HepG2 (cell line): ENCODE measurements around the gene CCND2. TPM values are rescaled to one million over a fixed set of nuclear protein-coding genes. Genes with fewer than 3 reads are reported as not detected.

ENCODE experiments used
- ATAC-seq: fragments of 200-7000 bp; cut with Tn5 transposase; 3 replicates; pipeline ENCODE4 v1.9.1; 2020; ENCODE audit warnings: mild to moderate bottlenecking, moderate library complexity
- BruUV-seq: library from RNA; stranded (reverse); fragments of 400-500 nt; replicated peaks from 2 replicates; lab custom pipeline; 2021; lab: Mats Ljungman, UMichigan
- CTCF ChIA-PET: fragments of 300-600 bp; formaldehyde crosslinking; extraction: SDS; loops from one replicate; lab custom pipeline; 2021; ENCODE audit warnings: low total read pairs, inconsistent platforms, low intra/inter-chr PET ratio; lab: Yijun Ruan, JAX
- POLR2A ChIA-PET: fragments of 350-600 bp; sonication (Branson Sonifier 250); formaldehyde crosslinking; loops from one replicate; lab custom pipeline; 2020; ENCODE audit warnings: antibody characterized with exemption, inconsistent platforms; lab: Yijun Ruan, JAX
- DNase-seq: peaks from one replicate; pipeline ENCODE4 v3.0.0-alpha.2; 2015; ENCODE audit warnings: low spot score
- FAIRE-seq: peaks from 3 replicates; lab custom pipeline; 2011; peaks lifted over from hg19 to GRCh38; lab: Jason Lieb, UNC
- H2AFZ ChIP-seq: one replicate; pipeline ENCODE4 v1.6.1; 2011; ENCODE audit warnings: low read length, inconsistent platforms
- H3K27ac ChIP-seq: fragments of 300-600 bp; 3 replicates; pipeline ENCODE4 v1.8.0; 2011; ENCODE audit warnings: mixed run types, mild to moderate bottlenecking, mixed read lengths, low read length, inconsistent platforms; ENCODE audit not compliant: insufficient read depth; ENCODE audit errors: extremely low read length
- H3K27me3 ChIP-seq, 2 experiments: fragments of 200-600 bp in 1 of 2; 2 replicates in 1 of 2; 3 replicates in 1 of 2; pipeline versions ENCODE4 v1.6.0 to v1.8.0; 2011; ENCODE audit warnings: low read length in 2 of 2, mild to moderate bottlenecking in 2 of 2, moderate library complexity in 2 of 2, inconsistent platforms in 1 of 2; ENCODE audit not compliant: insufficient read depth in 2 of 2, control insufficient read depth in 1 of 2
- H3K36me3 ChIP-seq, 2 experiments: fragments of 200-600 bp in 1 of 2; replicated peaks in 1 of 2; 2 replicates in 1 of 2; 3 replicates in 1 of 2; pipeline versions ENCODE4 v1.5.1 to v1.8.0; 2011; ENCODE audit warnings: low read length in 2 of 2, inconsistent platforms in 1 of 2; ENCODE audit not compliant: insufficient read depth in 2 of 2, control insufficient read depth in 1 of 2
- H3K4me1 ChIP-seq: 2 replicates; pipeline ENCODE4 v1.5.1; 2012; ENCODE audit warnings: low read length, inconsistent platforms; ENCODE audit not compliant: insufficient read depth
- H3K4me2 ChIP-seq: 2 replicates; pipeline ENCODE4 v1.6.0; 2011; ENCODE audit warnings: low read depth, low read length, inconsistent platforms
- H3K4me3 ChIP-seq, 3 experiments: fragments of 200-600 bp in 1 of 3; sonication (generic), shearing (Covaris generic) in 1 of 3; replicated peaks in 1 of 3; 2 replicates each; pipeline ENCODE4 v1.5.1; 2011 to 2016; ENCODE audit warnings: low read length in 3 of 3, inconsistent platforms in 2 of 3, low read depth in 2 of 3, mild to moderate bottlenecking in 2 of 3, control low read depth in 1 of 3, mixed read lengths in 1 of 3; ENCODE audit not compliant: insufficient read depth in 1 of 3
- H3K79me2 ChIP-seq: one replicate; pipeline ENCODE4 v1.6.1; 2011; ENCODE audit warnings: low read length, inconsistent platforms; ENCODE audit not compliant: insufficient read depth
- H3K9ac ChIP-seq: 2 replicates; pipeline ENCODE4 v1.6.0; 2011; ENCODE audit warnings: mild to moderate bottlenecking, low read depth, low read length, inconsistent platforms; ENCODE audit not compliant: insufficient read depth
- H3K9me3 ChIP-seq: 2 replicates; pipeline ENCODE4 v1.5.1; 2012; ENCODE audit warnings: mild to moderate bottlenecking, low read length
- H4K20me1 ChIP-seq: 2 replicates; pipeline ENCODE4 v1.6.0; 2011; ENCODE audit warnings: inconsistent platforms, mild to moderate bottlenecking, low read length, moderate library complexity; ENCODE audit not compliant: insufficient read depth
- GPBP1L1 ChIP-seq: sonication (generic); formaldehyde crosslinking; IDR thresholded peaks from 2 replicates; pipeline ENCODE4 v1.5.0; 2020; ENCODE audit warnings: mild to moderate bottlenecking, missing genetic modification reagents
- NCOR1 ChIP-seq: fragments of 200-600 bp; sonication (generic); IDR thresholded peaks from 2 replicates; pipeline ENCODE4 v1.7.0; 2017; ENCODE audit warnings: antibody characterized with exemption, low read length, borderline replicate concordance
- POLR2A ChIP-seq, 2 experiments: IDR thresholded peaks; 2 replicates each; pipeline ENCODE4 v1.6.1; 2011; ENCODE audit warnings: low read depth in 2 of 2, low read length in 2 of 2, mild to moderate bottlenecking in 1 of 2, moderate library complexity in 1 of 2; ENCODE audit not compliant: insufficient read depth in 1 of 2
- POLR2G ChIP-seq: fragments of 200-400 bp; formaldehyde crosslinking; IDR thresholded peaks from 2 replicates; pipeline ENCODE4 v1.6.1; 2018; ENCODE audit warnings: mild to moderate bottlenecking, low read depth, low read length, moderate library complexity
- SKIL ChIP-seq: sonication (generic); formaldehyde crosslinking; IDR thresholded peaks from 2 replicates; pipeline ENCODE4 v1.8.0; 2022; ENCODE audit warnings: missing genetic modification reagents, mild to moderate bottlenecking, moderate library complexity, borderline replicate concordance
- ZBTB1 ChIP-seq: sonication (generic); formaldehyde crosslinking; IDR thresholded peaks from 2 replicates; pipeline ENCODE4 v1.4.0; 2020; ENCODE audit warnings: missing genetic modification reagents, borderline replicate concordance
- ZBTB2 ChIP-seq: sonication (generic); formaldehyde crosslinking; IDR thresholded peaks from 2 replicates; pipeline ENCODE4 v1.8.0; 2022; ENCODE audit warnings: low read depth, missing genetic modification reagents
- ZFP36 ChIP-seq: fragments of 150-350 bp; IDR thresholded peaks from 2 replicates; pipeline ENCODE4 v1.6.1; 2018; ENCODE audit warnings: borderline replicate concordance, low read length, low read depth; ENCODE audit not compliant: partially characterized antibody
- ZNF563 ChIP-seq: sonication (generic); formaldehyde crosslinking; IDR thresholded peaks from 2 replicates; pipeline ENCODE4 v1.8.0; 2022; ENCODE audit warnings: mild to moderate bottlenecking, moderate library complexity, missing genetic modification reagents
- ZNF567 ChIP-seq: sonication (generic); formaldehyde crosslinking; IDR thresholded peaks from 2 replicates; pipeline ENCODE4 v1.8.1; 2023; ENCODE audit warnings: mild to moderate bottlenecking, missing genetic modification reagents, borderline replicate concordance
- ZNF678 ChIP-seq: sonication (generic); formaldehyde crosslinking; IDR thresholded peaks from 2 replicates; pipeline ENCODE4 v1.4.0; 2020; ENCODE audit warnings: mild to moderate bottlenecking, missing genetic modification reagents
- ZNF720 ChIP-seq: sonication (generic); formaldehyde crosslinking; IDR thresholded peaks from 2 replicates; pipeline ENCODE4 v1.4.0; 2020; ENCODE audit warnings: missing genetic modification reagents
- WGBS: methylation state at CpG from one replicate; pipeline ENCODE4 v1.1.6; 2017; ENCODE audit warnings: low lambda C conversion rate; 5-methylcytosine and 5-hydroxymethylcytosine counted together
- in situ Hi-C: cut with HindIII; loops from 2 replicates; pipeline ENCODE4 v1.10.0; 2017; ENCODE audit warnings: low pct_unique_long_range_greater_than_20kb; ENCODE audit not compliant: extremely low pct_ligation_motif_present
- intact Hi-C: fragments of 100-400 bp; cut with micrococcal nuclease; formaldehyde crosslinking; loops from one replicate; pipeline ENCODE4 v1.10.0; 2022; ENCODE audit not compliant: unreplicated experiment
- polyA plus RNA-seq, 8 experiments: library from polyadenylated mRNA; depleted of rRNA in 3 of 8; stranded (reverse) in 7 of 8; unstranded in 1 of 8; fragments of >200 nt; fragmentation: Illumina TruSeq in 4 of 8; extraction: Trizol in 4 of 8; gene quantifications; 2 replicates each; pipeline versions ENCODE4 v1.2.1 to v1.2.3, GENCODE V29; 2011 to 2016; ENCODE audit warnings: low read depth in 4 of 8, missing spikeins in 1 of 8, mixed read lengths in 1 of 8; ENCODE audit not compliant: insufficient read depth in 1 of 8
- total RNA-seq, 5 experiments: library from RNA; depleted of rRNA; stranded (reverse); fragments of >200 nt; fragmentation: Illumina TruSeq; extraction: Trizol; gene quantifications; 2 replicates each; pipeline ENCODE4 v1.2.3, GENCODE V29; 2016; ENCODE audit warnings: low read depth in 1 of 5
- TF ChIP-seq, protein P1 (sequence below): sonication (generic); formaldehyde crosslinking; IDR thresholded peaks from 2 replicates; pipeline ENCODE4 v1.5.1; 2020; ENCODE audit warnings: mild to moderate bottlenecking, missing genetic modification reagents, borderline replicate concordance

Gene CCND2
- total and polyA plus RNA-seq, 2 of the 13 experiments (the other 11 are each of a cell fraction or from before 2014, with no cell fraction given), result 0.61 to 1.4 TPM

DNA sequence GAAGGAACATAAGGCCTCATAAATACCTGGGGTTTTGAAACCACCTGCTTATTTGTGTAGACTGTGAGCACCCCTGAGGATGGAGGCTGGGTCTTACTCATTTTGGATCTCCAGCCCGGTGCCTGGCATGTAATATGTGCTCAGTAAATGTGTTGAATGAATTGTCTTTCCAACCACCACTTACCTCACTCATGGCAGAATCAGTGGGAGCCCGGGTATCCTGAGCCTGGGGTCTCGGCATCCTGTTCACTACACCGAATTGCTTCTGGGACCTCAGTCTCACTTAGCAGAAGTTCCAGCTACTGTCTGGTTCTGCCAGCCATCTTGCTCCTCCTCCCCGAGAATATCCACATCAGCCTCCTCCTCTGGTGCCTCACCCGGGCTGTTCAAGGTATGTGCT is 43.0 kb upstream of the CCND2 start (continued):
- TF ChIP-seq ZNF720 (CRISPR knock-in tag) (no peak), POLR2G (no peak)

- 0% methylated on average over 2 of the region's 2 CpGs for WGBS
- no peaks in the 10 kb centered on the region for H3K79me2 ChIP-seq
- H3K9me3 ChIP-seq, result no peaks in the 10 kb centered on the region; the same call in 1 of the 2 replicates
- no peak overlapping the region for H3K4me2 ChIP-seq
- intact Hi-C loops (no loop called here), in situ Hi-C loops (no loop called here)
- H3K36me3 ChIP-seq, result no peaks in the 10 kb centered on the region
- no peak overlapping the region for H3K4me3 ChIP-seq
- no peak overlapping the region for H3K27ac ChIP-seq
- no peaks in the 10 kb centered on the region for H4K20me1 ChIP-seq
- no TSS peak for BruUV-seq
- CTCF ChIA-PET, result no interaction called here
- no peak for DNase-seq
- no peak overlapping the region for H3K9ac ChIP-seq
- H2AFZ ChIP-seq, result no peak overlapping the region
- no peak for FAIRE-seq
- ATAC-seq, result no peak
- H3K4me1 ChIP-seq, result no peaks in the 10 kb centered on the region
- POLR2A ChIA-PET, result no interaction called here
- peaks cover 1 to 5% of the 10 kb centered on the region in 2 experiments; a peak in 2 of 5 replicates for H3K27me3 ChIP-seq
- TF ChIP-seq ZNF563 (no peak), ZBTB2 (CRISPR knock-in tag) (no peak), POLR2A (IDR thresholded peaks at IDR 0.05; ENCODE audit: insufficient read depth in 1 of 2, low read depth in 2 of 2, low read length in 2 of 2) (no peak), ZNF567 (CRISPR knock-in tag) (no peak), GPBP1L1 (no peak), ZFP36 (no peak), ZNF678 (no peak), NCOR1 (no peak), ZBTB1 (no peak), SKIL (CRISPR knock-in tag) (no peak)
- TF ChIP-seq, protein P1, sequence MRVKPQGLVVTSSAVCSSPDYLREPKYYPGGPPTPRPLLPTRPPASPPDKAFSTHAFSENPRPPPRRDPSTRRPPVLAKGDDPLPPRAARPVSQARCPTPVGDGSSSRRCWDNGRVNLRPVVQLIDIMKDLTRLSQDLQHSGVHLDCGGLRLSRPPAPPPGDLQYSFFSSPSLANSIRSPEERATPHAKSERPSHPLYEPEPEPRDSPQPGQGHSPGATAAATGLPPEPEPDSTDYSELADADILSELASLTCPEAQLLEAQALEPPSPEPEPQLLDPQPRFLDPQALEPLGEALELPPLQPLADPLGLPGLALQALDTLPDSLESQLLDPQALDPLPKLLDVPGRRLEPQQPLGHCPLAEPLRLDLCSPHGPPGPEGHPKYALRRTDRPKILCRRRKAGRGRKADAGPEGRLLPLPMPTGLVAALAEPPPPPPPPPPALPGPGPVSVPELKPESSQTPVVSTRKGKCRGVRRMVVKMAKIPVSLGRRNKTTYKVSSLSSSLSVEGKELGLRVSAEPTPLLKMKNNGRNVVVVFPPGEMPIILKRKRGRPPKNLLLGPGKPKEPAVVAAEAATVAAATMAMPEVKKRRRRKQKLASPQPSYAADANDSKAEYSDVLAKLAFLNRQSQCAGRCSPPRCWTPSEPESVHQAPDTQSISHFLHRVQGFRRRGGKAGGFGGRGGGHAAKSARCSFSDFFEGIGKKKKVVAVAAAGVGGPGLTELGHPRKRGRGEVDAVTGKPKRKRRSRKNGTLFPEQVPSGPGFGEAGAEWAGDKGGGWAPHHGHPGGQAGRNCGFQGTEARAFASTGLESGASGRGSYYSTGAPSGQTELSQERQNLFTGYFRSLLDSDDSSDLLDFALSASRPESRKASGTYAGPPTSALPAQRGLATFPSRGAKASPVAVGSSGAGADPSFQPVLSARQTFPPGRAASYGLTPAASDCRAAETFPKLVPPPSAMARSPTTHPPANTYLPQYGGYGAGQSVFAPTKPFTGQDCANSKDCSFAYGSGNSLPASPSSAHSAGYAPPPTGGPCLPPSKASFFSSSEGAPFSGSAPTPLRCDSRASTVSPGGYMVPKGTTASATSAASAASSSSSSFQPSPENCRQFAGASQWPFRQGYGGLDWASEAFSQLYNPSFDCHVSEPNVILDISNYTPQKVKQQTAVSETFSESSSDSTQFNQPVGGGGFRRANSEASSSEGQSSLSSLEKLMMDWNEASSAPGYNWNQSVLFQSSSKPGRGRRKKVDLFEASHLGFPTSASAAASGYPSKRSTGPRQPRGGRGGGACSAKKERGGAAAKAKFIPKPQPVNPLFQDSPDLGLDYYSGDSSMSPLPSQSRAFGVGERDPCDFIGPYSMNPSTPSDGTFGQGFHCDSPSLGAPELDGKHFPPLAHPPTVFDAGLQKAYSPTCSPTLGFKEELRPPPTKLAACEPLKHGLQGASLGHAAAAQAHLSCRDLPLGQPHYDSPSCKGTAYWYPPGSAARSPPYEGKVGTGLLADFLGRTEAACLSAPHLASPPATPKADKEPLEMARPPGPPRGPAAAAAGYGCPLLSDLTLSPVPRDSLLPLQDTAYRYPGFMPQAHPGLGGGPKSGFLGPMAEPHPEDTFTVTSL (CRISPR knock-in tag), result no peak
These were observed 35.0 kb upstream of the CCND2 start for GRCh38 chr12:4238577-4238976.
